AG04449 (cell line): ENCODE results near the gene CBLC.

Experiments used
- CTCF ChIA-PET: fragments of 350-600 bp; formaldehyde crosslinking; extraction: SDS; loops from one replicate; lab custom pipeline; 2021; ENCODE audit warnings: antibody characterized with exemption; lab: Yijun Ruan, JAX
- POLR2A ChIA-PET: fragments of 400-600, 350-600 bp; formaldehyde crosslinking; extraction: SDS; loops from one replicate; lab custom pipeline; 2020; ENCODE audit warnings: antibody characterized with exemption, inconsistent platforms; lab: Yijun Ruan, JAX
- DNase-seq: peaks from one replicate; pipeline ENCODE4 v3.0.0-alpha.2; 2010; ENCODE audit warnings: low read depth, low spot score
- H3K4me3 ChIP-seq: 2 replicates; pipeline ENCODE4 v1.5.1; 2011; ENCODE audit warnings: low read depth, mild to moderate bottlenecking, control low read depth, low read length
- CTCF ChIP-seq: IDR thresholded peaks from one replicate; pipeline ENCODE4 v1.5.1; 2011; ENCODE audit warnings: mild to moderate bottlenecking, moderate library complexity, low read length, control low read depth, inconsistent platforms; ENCODE audit not compliant: insufficient read depth; ENCODE audit errors: missing control alignments

The CBLC gene

GRCh38 chr19:44794610-44795009, 16.9 kb downstream of the CBLC start:
- ChIA-PET POLR2A (no interaction called here), CTCF (interaction anchor here (0.9 to 9.3 kb wide), 9 partner anchors 11 to 105 kb away, joined by 3 to 85 read pairs (median 15); partner anchors contain the start of gene BCAM)
- no peak for DNase-seq
- no peak for TF ChIP-seq CTCF
- no peak overlapping the region for H3K4me3 ChIP-seq

GRCh38 chr19:44795398-44795987, 17.8 kb downstream of the CBLC start:
- POLR2A ChIA-PET = no interaction called here
- no peak for TF ChIP-seq CTCF
- no peak for DNase-seq
- CTCF ChIA-PET = interaction anchor here (0.7 to 9.3 kb wide), 12 partner anchors 10 to 212 kb away, joined by 3 to 85 read pairs (median 4); partner anchors contain the start of genes BCAM and NECTIN2
- no peak overlapping the region for H3K4me3 ChIP-seq

- POLR2A ChIA-PET = no interaction called here
- CTCF ChIA-PET = interaction anchor here (0.6 to 9.3 kb wide), 9 partner anchors 9 to 114 kb away, joined by 3 to 85 read pairs (median 5); partner anchors contain the start of genes BCAM and NECTIN2
- no peak overlapping the region for H3K4me3 ChIP-seq
- no peak for DNase-seq
- TF ChIP-seq CTCF = no peak
Measured at GRCh38 chr19:44796701-44797115, 19.0 kb downstream of the CBLC start.

GRCh38 chr19:44799627-44800346, 22.1 kb downstream of the CBLC start:
- CTCF ChIA-PET = interaction anchor here (1.0 to 9.3 kb wide), 8 partner anchors 6 to 228 kb away, joined by 3 to 85 read pairs (median 10); partner anchors contain the start of gene BCAM
- no peak overlapping the region for H3K4me3 ChIP-seq
- no peak for TF ChIP-seq CTCF
- no peak for DNase-seq
- POLR2A ChIA-PET = no interaction called here

- CTCF ChIA-PET = interaction anchor here (2.9 to 9.3 kb wide), 2 partner anchors 5 to 17 kb away, joined by 19 to 85 read pairs; partner anchors contain the start of gene BCAM
- no peak for DNase-seq
- H3K4me3 ChIP-seq = no peak overlapping the region
- TF ChIP-seq CTCF = peak; percentile 100
- POLR2A ChIA-PET = no interaction called here
Measured at GRCh38 chr19:44800461-44800860, 22.8 kb downstream of the CBLC start.
